HEK293T (cell line): Measurements from ENCODE around the gene OSBPL2.

Experiments used
- BHLHE40 ChIP-seq: fragments of 450-650 bp; IDR thresholded peaks from 2 replicates; pipeline ENCODE4 v1.6.1; 2016; ENCODE audit warnings: mild to moderate bottlenecking, moderate library complexity, borderline replicate concordance
- FOXA1 ChIP-seq: fragments of 450-650 bp; IDR thresholded peaks from 2 replicates; pipeline ENCODE4 v1.6.1; 2016; ENCODE audit warnings: mild to moderate bottlenecking
- FOXM1 ChIP-seq: fragments of 450-650 bp; IDR thresholded peaks from 2 replicates; pipeline ENCODE4 v1.6.1; 2017; ENCODE audit warnings: mild to moderate bottlenecking, borderline replicate concordance
- SUZ12 ChIP-seq: fragments of 450-650 bp; IDR thresholded peaks from 2 replicates; pipeline ENCODE4 v1.6.1; 2016; ENCODE audit warnings: mild to moderate bottlenecking
- ZNF384 ChIP-seq: fragments of 450-650 bp; IDR thresholded peaks from 2 replicates; pipeline ENCODE4 v1.6.1; 2016

- no peak for TF ChIP-seq FOXM1
- TF ChIP-seq ZNF384: no peak
- no peak for TF ChIP-seq BHLHE40
- TF ChIP-seq FOXA1: no peak
- no peak for TF ChIP-seq SUZ12
Measured at GRCh38 chr20:62236766-62237513, 1.4 kb upstream of the OSBPL2 start.
